Measurements from ENCODE around the gene ZNF264.
"Not testable (repeated sequence)": the region's sequence is repeated elsewhere in the genome, so short reads cannot be mapped to it uniquely, and the experiment has no call there.

The ZNF264 gene

DNA sequence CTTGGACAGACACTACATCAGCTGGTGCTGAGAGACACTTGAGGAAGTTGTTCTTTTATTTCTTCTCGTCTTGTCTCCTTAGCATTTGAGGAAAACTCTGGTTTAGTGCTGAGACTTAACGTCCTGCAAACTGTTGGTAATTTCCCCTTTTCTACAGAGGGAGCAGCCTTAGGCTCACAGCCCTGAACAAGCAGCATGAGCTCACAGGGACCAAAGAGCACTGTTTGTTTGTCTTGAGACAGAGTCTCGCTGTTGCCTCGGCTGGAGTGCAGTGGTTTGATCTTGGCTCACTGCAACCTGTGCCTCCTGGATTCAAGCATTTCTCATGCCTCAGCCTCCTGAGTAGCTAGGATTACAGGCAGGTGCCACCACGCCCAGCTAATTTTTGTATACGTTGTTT lies 54.7 kb downstream of the ZNF264 start:
- DNase-seq: no peak

DNA sequence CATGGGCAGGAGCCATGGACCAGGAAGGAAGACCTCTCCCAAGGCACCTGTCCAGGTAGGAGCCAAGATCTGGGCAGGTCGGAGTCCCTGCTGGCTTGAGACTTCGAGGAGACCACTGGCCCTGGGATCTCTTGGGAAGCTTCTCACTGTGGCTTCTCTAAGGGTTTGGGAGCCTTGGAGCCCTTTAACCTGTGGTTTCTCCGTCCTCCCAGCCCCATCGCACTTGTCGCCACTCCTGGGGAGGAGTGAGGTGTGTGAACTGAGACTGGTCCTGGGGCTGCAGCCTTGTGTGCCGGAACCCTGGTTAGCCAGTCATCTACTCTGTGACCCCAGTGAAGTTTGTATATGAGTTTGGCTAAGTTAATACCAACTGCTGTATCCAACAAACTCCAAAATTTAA lies 57.3 kb downstream of the ZNF264 start:
- no peak for DNase-seq

DNA sequence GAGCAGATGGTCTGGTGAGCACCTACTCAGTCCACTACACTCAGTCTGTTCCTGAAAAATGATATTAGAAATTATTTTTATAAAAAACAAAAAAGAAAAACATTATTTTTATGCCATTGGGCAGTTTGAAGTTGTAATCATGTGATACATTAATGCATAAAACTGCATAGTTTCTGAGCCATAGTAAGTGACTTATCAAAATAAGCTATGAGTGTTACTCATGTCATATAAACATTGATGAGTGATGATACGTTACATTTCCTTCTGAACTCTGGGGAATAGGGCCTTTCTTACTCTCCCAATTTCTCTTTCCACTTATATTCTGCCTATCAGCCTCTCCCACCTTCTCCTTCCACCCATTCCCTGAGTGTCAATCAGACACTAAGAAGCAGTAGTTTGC lies 58.0 kb downstream of the ZNF264 start:
- no peak for DNase-seq

DNA sequence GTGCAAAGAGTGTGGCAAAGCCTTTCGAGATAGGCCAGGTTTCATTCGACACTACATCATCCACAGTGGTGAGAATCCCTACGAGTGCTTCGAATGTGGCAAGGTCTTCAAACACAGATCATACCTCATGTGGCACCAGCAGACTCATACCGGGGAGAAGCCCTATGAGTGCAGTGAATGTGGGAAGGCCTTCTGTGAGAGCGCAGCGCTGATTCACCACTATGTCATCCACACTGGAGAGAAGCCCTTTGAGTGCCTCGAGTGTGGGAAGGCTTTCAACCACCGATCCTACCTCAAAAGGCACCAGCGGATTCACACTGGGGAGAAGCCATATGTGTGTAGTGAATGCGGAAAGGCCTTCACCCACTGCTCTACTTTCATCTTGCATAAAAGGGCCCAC lies 62.5 kb downstream of the ZNF264 start:
- not testable (repeated sequence) for DNase-seq

DNA sequence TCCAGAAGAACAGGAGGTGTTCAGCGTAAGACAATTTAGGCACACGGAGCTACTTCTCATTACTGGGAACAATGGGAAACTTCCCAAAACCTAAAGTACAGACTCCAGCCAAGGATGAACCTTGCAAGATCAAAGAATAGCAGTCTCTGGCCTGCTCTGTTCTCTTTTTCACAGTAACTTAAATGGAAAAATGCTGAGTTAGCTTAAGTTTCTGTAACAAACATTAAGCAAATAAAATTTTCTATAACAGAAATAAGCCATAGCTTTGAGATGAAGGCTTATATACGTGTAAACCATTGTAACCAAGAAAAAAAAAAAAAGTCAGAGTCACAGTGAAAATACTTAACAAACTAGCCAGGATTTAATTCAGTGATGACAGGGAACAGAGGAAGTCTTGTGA lies 70.7 kb downstream of the ZNF264 start:
- DNase-seq: no peak

DNA sequence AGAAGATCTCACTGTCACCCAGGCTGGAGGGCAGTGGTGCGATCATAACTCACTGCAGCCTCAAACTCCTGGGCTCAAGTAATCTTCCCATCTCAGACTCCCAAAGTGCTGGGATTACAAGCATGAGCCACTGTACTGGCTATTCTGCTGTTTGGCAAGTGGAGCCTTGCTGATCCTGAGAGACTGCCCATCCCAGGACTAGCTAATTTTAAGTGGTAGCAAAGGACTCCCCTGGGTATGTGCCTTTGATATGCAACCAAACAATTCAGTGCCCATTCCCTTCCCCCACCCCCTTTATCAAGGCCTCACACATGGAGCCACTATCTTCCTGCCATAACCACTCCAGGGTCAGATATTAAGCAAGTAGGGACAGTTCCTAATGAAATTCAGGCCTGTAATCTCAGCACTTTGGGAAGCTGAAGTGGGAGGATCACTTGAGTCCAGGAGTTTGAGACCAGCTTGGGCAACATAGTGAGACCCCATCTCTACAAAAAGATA lies 72.0 kb downstream of the ZNF264 start:
- no peak for DNase-seq

DNA sequence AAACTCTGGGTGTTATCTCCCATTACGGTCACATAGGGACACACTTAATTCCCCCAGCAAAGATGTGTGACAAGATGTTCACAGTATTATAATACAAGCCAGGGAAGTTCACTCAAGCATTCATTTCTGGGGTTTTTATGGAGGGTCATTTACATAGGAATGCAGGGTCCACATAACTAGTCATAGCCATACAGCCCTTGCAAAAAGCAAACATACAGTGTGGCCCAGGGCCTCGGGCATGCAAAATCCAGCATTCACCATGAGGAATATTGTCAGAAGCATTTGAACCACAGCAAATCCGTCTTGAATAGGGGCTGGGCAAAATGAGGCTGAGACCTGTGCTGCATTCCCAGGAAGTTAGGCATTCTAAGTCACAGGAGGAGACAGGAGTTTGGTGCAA lies 76.0 kb downstream of the ZNF264 start:
- no peak for DNase-seq

DNA sequence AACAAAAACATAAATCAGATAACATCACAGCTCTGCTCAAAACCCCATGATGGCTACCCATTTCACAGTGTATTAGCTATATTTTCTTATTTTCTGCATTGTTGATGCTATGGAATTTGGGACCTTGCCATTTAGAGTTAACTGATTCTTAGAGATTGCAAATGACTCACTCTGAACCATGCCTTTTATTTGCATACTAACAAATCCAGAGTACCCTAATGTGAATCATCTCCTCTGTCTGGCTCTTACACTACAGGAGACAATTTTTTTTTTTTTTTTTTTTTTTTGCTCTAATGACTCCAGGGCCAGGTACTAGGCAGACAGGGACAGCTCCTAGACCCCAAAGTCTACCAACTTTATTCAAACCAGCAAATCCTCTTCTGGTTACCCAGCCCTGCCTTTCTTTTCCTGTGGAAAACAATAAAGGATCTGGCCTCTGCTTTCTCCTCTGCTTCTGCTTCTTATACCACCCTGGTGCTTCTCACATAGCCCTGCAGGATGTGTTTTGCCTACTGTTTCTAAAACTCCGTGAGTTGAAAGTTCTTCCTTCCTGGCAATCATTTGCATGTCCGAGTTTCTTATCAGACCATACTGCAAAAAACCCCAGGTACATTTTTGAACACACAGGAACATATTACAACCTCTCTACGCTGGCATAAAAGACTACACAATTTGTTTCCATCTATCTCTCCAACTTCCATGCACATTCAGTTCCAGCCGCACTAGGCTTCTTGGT lies 78.4 kb downstream of the ZNF264 start:
- no peak for DNase-seq

DNA sequence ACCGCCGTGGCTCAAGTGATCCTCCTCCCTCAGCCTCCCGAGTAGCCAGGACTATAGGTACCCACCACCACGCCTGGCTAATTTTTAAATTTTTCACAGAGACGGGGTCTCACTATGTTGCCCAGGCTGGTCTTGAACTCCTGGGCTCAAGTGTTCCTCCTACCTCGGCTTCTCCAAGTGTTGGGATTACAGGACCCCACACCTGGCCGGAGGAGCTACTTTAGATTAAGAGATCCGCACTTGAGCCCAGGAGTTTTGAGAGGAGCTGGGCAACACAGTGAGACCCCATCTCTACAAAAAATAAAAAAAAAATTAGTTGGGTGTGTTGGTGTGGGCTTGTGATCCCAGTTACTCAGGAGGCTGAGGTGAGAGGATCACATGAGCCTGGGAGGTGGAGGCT lies 80.0 kb downstream of the ZNF264 start:
- DNase-seq: no peak

Measured in activated gamma-delta T cell treated with Interleukin-2 at 50 U/mL for 16 hours (primary cell).